Neural cell (in vitro differentiated cells): ENCODE results near the gene MAPK8. TPM values are rescaled to one million over a fixed set of nuclear protein-coding genes. Genes with fewer than 3 reads are reported as not detected.

Source experiments
- H2AFZ ChIP-seq: fragments of 200-600, 300-800 bp; sonication (generic), shearing (Covaris generic); 2 replicates; pipeline ENCODE4 v1.6.0; 2014; ENCODE audit warnings: low read depth, mild to moderate bottlenecking, antibody characterized with exemption, low read length, moderate library complexity
- H3F3A ChIP-seq: fragments of 200-600 bp; shearing (Covaris generic); 2 replicates; pipeline ENCODE4 v1.6.1; 2016; ENCODE audit warnings: mild to moderate bottlenecking, moderate library complexity, mixed read lengths, antibody characterized with exemption, low read length; ENCODE audit not compliant: insufficient read depth, poor library complexity, severe bottlenecking
- H3K27ac ChIP-seq: fragments of 200-600, 300-800 bp; sonication (generic), shearing (Covaris generic); 2 replicates; pipeline ENCODE4 v1.5.1; 2014; ENCODE audit warnings: mild to moderate bottlenecking, low read length, moderate library complexity
- H3K27me3 ChIP-seq: fragments of 300-800, 200-600 bp; sonication (generic), shearing (Covaris generic); 2 replicates; pipeline ENCODE4 v1.6.0; 2014; ENCODE audit warnings: mild to moderate bottlenecking, low read depth, low read length, moderate library complexity; ENCODE audit not compliant: insufficient read depth
- H3K36me3 ChIP-seq: fragments of 300-800, 200-600 bp; sonication (generic), shearing (Covaris generic); 2 replicates; pipeline ENCODE4 v1.5.1; 2014; ENCODE audit warnings: mild to moderate bottlenecking, antibody characterized with exemption, low read length, moderate library complexity; ENCODE audit not compliant: insufficient read depth
- H3K4me2 ChIP-seq: fragments of 300-800, 200-600 bp; sonication (generic), shearing (Covaris generic); 2 replicates; pipeline ENCODE4 v1.6.0; 2014; ENCODE audit warnings: mild to moderate bottlenecking, low read length
- H3K4me3 ChIP-seq: fragments of 300-800, 200-600 bp; sonication (generic), shearing (Covaris generic); 2 replicates; pipeline ENCODE4 v1.5.1; 2014; ENCODE audit warnings: mild to moderate bottlenecking, low read length, moderate library complexity
- H3K79me2 ChIP-seq: fragments of 200-600 bp; shearing (Covaris generic); replicated peaks from 2 replicates; pipeline ENCODE4 v1.6.0; 2014; ENCODE audit warnings: mild to moderate bottlenecking, low read length, moderate library complexity; ENCODE audit not compliant: insufficient read depth
- H3K9ac ChIP-seq: fragments of 300-800, 200-600 bp; sonication (generic), shearing (Covaris generic); 2 replicates; pipeline ENCODE4 v1.6.1; 2016; ENCODE audit warnings: mild to moderate bottlenecking, low read length, mixed read lengths
- H3K9me2 ChIP-seq: fragments of 200-600 bp; shearing (Covaris generic); 2 replicates; pipeline ENCODE4 v1.6.1; 2016; ENCODE audit warnings: mild to moderate bottlenecking, low read length, mixed read lengths; ENCODE audit not compliant: insufficient read depth
- H3K9me3 ChIP-seq: fragments of 200-600, 300-800 bp; sonication (generic), shearing (Covaris generic); 2 replicates; pipeline ENCODE4 v1.6.1; 2016; ENCODE audit warnings: mild to moderate bottlenecking, mixed run types, low read length, moderate library complexity, mixed read lengths
- H4K20me1 ChIP-seq: fragments of 200-600 bp; shearing (Covaris generic); 2 replicates; pipeline ENCODE4 v1.6.1; 2016; ENCODE audit warnings: mild to moderate bottlenecking, mixed run types; ENCODE audit not compliant: insufficient read depth
- EP300 ChIP-seq: fragments of 450-650 bp; conservative IDR thresholded peaks from 2 replicates; pipeline ENCODE4 v1.6.1; 2014; ENCODE audit warnings: antibody characterized with exemption, mild to moderate bottlenecking, moderate library complexity; ENCODE audit not compliant: poor library complexity, severe bottlenecking
- EZH2 ChIP-seq: fragments of 200-600, 300-800 bp; shearing (Covaris generic), sonication (generic); IDR thresholded peaks from 2 replicates; pipeline ENCODE4 v1.6.1; 2014; ENCODE audit warnings: antibody characterized with exemption, low read length, borderline replicate concordance, mild to moderate bottlenecking; ENCODE audit not compliant: insufficient read depth, poor library complexity, severe bottlenecking
- MXI1 ChIP-seq: fragments of 450-650 bp; conservative IDR thresholded peaks from 2 replicates; pipeline ENCODE4 v1.6.1; 2014; ENCODE audit warnings: antibody characterized with exemption, mild to moderate bottlenecking; ENCODE audit not compliant: poor library complexity, severe bottlenecking
- POLR2AphosphoS5 ChIP-seq: IDR thresholded peaks from 2 replicates; pipeline ENCODE4 v1.6.1; 2012
- RAD21 ChIP-seq: fragments of 450-650 bp; conservative IDR thresholded peaks from 2 replicates; pipeline ENCODE4 v1.6.1; 2014; ENCODE audit warnings: antibody characterized with exemption, mild to moderate bottlenecking, moderate library complexity
- SMC3 ChIP-seq: fragments of 450-650 bp; conservative IDR thresholded peaks from 2 replicates; pipeline ENCODE4 v1.6.1; 2014; ENCODE audit warnings: antibody characterized with exemption, mild to moderate bottlenecking, moderate library complexity; ENCODE audit not compliant: poor library complexity
- TAF1 ChIP-seq: IDR thresholded peaks from 2 replicates; pipeline ENCODE4 v1.6.1; 2012; ENCODE audit warnings: low read depth
- polyA plus RNA-seq: library from polyadenylated mRNA; depleted of rRNA; stranded (reverse); fragments of >200 nt; gene quantifications from 2 replicates; pipeline ENCODE4 v1.2.3, GENCODE V29; 2014
- TF ChIP-seq, protein P1 (sequence below): fragments of 450-650 bp; IDR thresholded peaks from 2 replicates; pipeline ENCODE4 v1.5.1; 2014; ENCODE audit warnings: antibody characterized with exemption, mild to moderate bottlenecking, moderate library complexity; ENCODE audit not compliant: poor library complexity, severe bottlenecking
- TF ChIP-seq, protein P2 (sequence below): IDR thresholded peaks from 2 replicates; pipeline ENCODE4 v1.6.1; 2012; ENCODE audit warnings: borderline replicate concordance

The MAPK8 gene
- polyA plus RNA-seq, 1 donor from 2014 or later: 187 TPM

DNA sequence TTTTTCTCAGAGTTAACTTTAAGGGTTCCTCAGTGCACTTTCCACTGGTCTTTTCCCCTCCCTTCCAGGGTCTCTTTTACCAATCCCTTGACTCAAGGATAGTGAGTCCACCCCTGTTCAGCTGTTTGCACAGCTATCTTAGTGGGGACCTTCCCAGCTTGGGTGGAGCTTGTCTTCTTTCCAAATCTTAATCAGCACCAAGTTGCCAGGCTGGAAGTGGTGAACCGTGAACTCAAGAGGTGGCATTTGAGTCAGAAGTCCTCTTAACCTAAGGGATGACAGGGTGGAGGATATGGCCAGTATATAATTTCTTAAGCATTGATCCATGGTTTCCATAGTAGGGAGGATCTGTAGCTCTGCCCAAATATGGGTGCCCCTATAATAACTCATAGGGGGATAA is 25.0 kb downstream of the MAPK8 start:
- Histone ChIP-seq H3K27me3 (no peaks in the 10 kb centered on the region), H3K9me3 (no peaks in the 10 kb centered on the region), H3K4me2 (no peak overlapping the region), H3K9me2 (no peaks in the 10 kb centered on the region), H4K20me1 (peaks cover 4% of the 10 kb centered on the region), H3K36me3 (no peaks in the 10 kb centered on the region), H3F3A (no peaks in the 10 kb centered on the region), H3K9ac (no peak overlapping the region), H2AFZ (no peak overlapping the region), H3K79me2 (peaks cover 69% of the 10 kb centered on the region), H3K4me3 (no peak overlapping the region), H3K27ac (no peak overlapping the region)
- TF ChIP-seq SMC3: no peak
- TF ChIP-seq EZH2: no peak
- no peak for TF ChIP-seq MXI1
- TF ChIP-seq, protein P1, sequence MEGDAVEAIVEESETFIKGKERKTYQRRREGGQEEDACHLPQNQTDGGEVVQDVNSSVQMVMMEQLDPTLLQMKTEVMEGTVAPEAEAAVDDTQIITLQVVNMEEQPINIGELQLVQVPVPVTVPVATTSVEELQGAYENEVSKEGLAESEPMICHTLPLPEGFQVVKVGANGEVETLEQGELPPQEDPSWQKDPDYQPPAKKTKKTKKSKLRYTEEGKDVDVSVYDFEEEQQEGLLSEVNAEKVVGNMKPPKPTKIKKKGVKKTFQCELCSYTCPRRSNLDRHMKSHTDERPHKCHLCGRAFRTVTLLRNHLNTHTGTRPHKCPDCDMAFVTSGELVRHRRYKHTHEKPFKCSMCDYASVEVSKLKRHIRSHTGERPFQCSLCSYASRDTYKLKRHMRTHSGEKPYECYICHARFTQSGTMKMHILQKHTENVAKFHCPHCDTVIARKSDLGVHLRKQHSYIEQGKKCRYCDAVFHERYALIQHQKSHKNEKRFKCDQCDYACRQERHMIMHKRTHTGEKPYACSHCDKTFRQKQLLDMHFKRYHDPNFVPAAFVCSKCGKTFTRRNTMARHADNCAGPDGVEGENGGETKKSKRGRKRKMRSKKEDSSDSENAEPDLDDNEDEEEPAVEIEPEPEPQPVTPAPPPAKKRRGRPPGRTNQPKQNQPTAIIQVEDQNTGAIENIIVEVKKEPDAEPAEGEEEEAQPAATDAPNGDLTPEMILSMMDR: no peak
- TF ChIP-seq, protein P2, sequence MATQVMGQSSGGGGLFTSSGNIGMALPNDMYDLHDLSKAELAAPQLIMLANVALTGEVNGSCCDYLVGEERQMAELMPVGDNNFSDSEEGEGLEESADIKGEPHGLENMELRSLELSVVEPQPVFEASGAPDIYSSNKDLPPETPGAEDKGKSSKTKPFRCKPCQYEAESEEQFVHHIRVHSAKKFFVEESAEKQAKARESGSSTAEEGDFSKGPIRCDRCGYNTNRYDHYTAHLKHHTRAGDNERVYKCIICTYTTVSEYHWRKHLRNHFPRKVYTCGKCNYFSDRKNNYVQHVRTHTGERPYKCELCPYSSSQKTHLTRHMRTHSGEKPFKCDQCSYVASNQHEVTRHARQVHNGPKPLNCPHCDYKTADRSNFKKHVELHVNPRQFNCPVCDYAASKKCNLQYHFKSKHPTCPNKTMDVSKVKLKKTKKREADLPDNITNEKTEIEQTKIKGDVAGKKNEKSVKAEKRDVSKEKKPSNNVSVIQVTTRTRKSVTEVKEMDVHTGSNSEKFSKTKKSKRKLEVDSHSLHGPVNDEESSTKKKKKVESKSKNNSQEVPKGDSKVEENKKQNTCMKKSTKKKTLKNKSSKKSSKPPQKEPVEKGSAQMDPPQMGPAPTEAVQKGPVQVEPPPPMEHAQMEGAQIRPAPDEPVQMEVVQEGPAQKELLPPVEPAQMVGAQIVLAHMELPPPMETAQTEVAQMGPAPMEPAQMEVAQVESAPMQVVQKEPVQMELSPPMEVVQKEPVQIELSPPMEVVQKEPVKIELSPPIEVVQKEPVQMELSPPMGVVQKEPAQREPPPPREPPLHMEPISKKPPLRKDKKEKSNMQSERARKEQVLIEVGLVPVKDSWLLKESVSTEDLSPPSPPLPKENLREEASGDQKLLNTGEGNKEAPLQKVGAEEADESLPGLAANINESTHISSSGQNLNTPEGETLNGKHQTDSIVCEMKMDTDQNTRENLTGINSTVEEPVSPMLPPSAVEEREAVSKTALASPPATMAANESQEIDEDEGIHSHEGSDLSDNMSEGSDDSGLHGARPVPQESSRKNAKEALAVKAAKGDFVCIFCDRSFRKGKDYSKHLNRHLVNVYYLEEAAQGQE: no peak
- no peak for TF ChIP-seq POLR2AphosphoS5
- no peak for TF ChIP-seq EP300
- TF ChIP-seq RAD21: no peak
- TF ChIP-seq TAF1: no peak

DNA sequence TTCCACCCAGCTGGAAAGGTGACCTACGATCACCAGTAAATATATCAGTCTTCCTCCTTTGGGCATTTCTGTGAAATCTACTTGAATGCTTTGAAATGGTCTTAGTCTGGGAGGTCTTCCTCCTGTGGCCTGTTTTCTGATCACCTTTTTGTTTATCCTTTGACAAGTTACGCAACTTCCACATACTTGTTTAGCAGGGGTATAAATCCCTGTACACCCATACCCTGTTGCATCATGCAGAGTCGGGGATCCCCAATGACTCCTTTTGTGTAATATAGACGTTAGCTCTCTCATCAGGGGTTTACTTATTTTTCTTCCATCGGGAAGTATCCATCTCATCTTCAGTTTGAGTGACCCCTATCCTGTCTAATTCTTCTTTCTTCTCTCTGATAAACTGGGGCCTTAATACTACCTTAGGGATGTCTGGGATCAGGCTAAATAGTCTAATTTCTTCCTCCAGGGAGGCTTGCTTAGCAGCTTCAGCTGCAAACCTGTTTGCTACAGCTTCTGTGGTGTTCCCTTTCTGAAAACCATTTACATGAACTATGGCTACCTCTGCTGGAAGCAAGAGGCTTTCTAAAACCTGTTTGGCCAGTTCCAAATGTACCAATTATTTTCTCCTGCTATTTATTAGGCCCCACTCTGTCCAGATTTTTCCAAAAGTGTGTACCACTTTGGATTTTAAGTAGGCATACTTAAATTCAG is 25.8 kb downstream of the MAPK8 start:
- peaks cover 66% of the 10 kb centered on the region for H3K79me2 ChIP-seq

More for the DNA sequence above, 25.8 kb downstream of the MAPK8 start:
- Histone ChIP-seq H3K9me2 (no peaks in the 10 kb centered on the region), H3F3A (no peaks in the 10 kb centered on the region), H3K27me3 (no peaks in the 10 kb centered on the region), H3K4me3 (no peak overlapping the region), H3K4me2 (no peak overlapping the region), H3K9me3 (no peaks in the 10 kb centered on the region), H3K9ac (no peak overlapping the region), H4K20me1 (peaks cover 4% of the 10 kb centered on the region), H3K36me3 (no peaks in the 10 kb centered on the region), H2AFZ (no peak overlapping the region), H3K27ac (no peak overlapping the region)
- TF ChIP-seq TAF1 (no peak), RAD21 (no peak), EP300 (no peak), POLR2AphosphoS5 (no peak), MXI1 (no peak), SMC3 (no peak), EZH2 (no peak)
- TF ChIP-seq, protein P2: no peak
- TF ChIP-seq, protein P1: no peak
